Stimulated activated CD8-positive, alpha-beta memory T cell treated with anti-CD3 and anti-CD28 coated beads, Interleukin-15, amount 100 ng/mL, for 1 hour (primary cell): ENCODE measurements around the gene BEND5.

Source experiments
- DNase-seq: peaks from one replicate; pipeline ENCODE4 v3.0.0-alpha.2; 2020; ENCODE audit warnings: low read depth

The BEND5 gene

GRCh38 chr1:48720929-48721328 lies 55.8 kb downstream of the BEND5 start:
- DNase-seq = no peak

- no peak for DNase-seq
Measured at GRCh38 chr1:48718705-48719104, 58.0 kb downstream of the BEND5 start.

- DNase-seq = no peak
Measured at GRCh38 chr1:48718116-48718630, 58.5 kb downstream of the BEND5 start.

- DNase-seq = no peak
Measured at GRCh38 chr1:48717082-48717481, 59.6 kb downstream of the BEND5 start.

- DNase-seq = no peak
Measured at GRCh38 chr1:48715921-48716320, 60.8 kb downstream of the BEND5 start.

GRCh38 chr1:48710915-48711314 lies 65.8 kb downstream of the BEND5 start:
- DNase-seq = no peak

- DNase-seq = no peak
Measured at GRCh38 chr1:48710318-48710717, 66.4 kb downstream of the BEND5 start.

- DNase-seq = no peak
Measured at GRCh38 chr1:48704736-48705135, 72.0 kb downstream of the BEND5 start.

- no peak for DNase-seq
Measured at GRCh38 chr1:48701445-48701844, 75.2 kb downstream of the BEND5 start.

- DNase-seq = peak; percentile 32
Measured at GRCh38 chr1:48697066-48697707, 79.5 kb downstream of the BEND5 start.

GRCh38 chr1:48695161-48695560 lies 81.5 kb downstream of the BEND5 start:
- DNase-seq = no peak

- DNase-seq = no peak
Measured at GRCh38 chr1:48693674-48694320, 82.9 kb downstream of the BEND5 start.

- no peak for DNase-seq
Measured at GRCh38 chr1:48693180-48693579, 83.5 kb downstream of the BEND5 start.

GRCh38 chr1:48692235-48692634 lies 84.5 kb downstream of the BEND5 start:
- DNase-seq = no peak

- no peak for DNase-seq
Measured at GRCh38 chr1:48691429-48692001, 85.2 kb downstream of the BEND5 start.

GRCh38 chr1:48688102-48688760 lies 88.5 kb downstream of the BEND5 start:
- DNase-seq = no peak

GRCh38 chr1:48687282-48688045 lies 89.2 kb downstream of the BEND5 start:
- DNase-seq = no peak

- no peak for DNase-seq
Measured at GRCh38 chr1:48686159-48686558, 90.5 kb downstream of the BEND5 start.

GRCh38 chr1:48684381-48684780 lies 92.3 kb downstream of the BEND5 start:
- DNase-seq = no peak

GRCh38 chr1:48683839-48684238 lies 92.9 kb downstream of the BEND5 start:
- no peak for DNase-seq

- DNase-seq = no peak
Measured at GRCh38 chr1:48681476-48682305, 95.0 kb downstream of the BEND5 start.
